ENCODE results near the gene FOXP4. TPM values are rescaled to one million over a fixed set of nuclear protein-coding genes. Genes with fewer than 3 reads are reported as not detected.

FOXP4 gene
- total RNA-seq, 1 experiment from 2014 or later = 32.3 TPM

- no peaks in the 10 kb centered on the region for H3K9me2 ChIP-seq (ENCODE audit: insufficient read depth)
- no peak overlapping the region for H3K4me2 ChIP-seq (ENCODE audit: low read length)
- ChIA-PET CTCF (no interaction called here), POLR2A (no interaction called here), RAD21 (ENCODE audit: low non-redundant PET in 1 of 2, low total read pairs in 2 of 2, uncharacterized antibody in 2 of 2, unreplicated experiment in 2 of 2) (no interaction called here)
- H3K27ac ChIP-seq (ENCODE audit: low read depth, low read length) = no peak overlapping the region
- no peak overlapping the region for H3K9ac ChIP-seq (ENCODE audit: low read length)
- BruUV-seq (replicated peaks) = TSS peak; percentile 45
- H3K27me3 ChIP-seq (ENCODE audit: insufficient read depth, low read length) = no peaks in the 10 kb centered on the region
- no peaks in the 10 kb centered on the region for H4K20me1 ChIP-seq (ENCODE audit: insufficient read depth)
- TF ChIP-seq CEBPB (IDR thresholded peaks at IDR 0.05; ENCODE audit: low read depth) = no peak
- no peak for TF ChIP-seq ZBTB33 (IDR thresholded peaks at IDR 0.05; ENCODE audit: extremely low read depth, insufficient replicate concordance, low read length)
- TF ChIP-seq RAD21 (IDR thresholded peaks at IDR 0.05; ENCODE audit: low read depth) = no peak
- TF ChIP-seq SRF (IDR thresholded peaks at IDR 0.05; ENCODE audit: low read depth) = no peak
- TF ChIP-seq EZH2phosphoT487 (IDR thresholded peaks at IDR 0.05; ENCODE audit: borderline replicate concordance) = no peak
- TF ChIP-seq ZNF274 (IDR thresholded peaks at IDR 0.05; ENCODE audit: low read depth, low read length) = no peak
- TF ChIP-seq JUND (IDR thresholded peaks at IDR 0.05) = no peak
- no peak for TF ChIP-seq REST (IDR thresholded peaks at IDR 0.05; ENCODE audit: low read depth)
- no peak for TF ChIP-seq FOSL1 (IDR thresholded peaks at IDR 0.05; ENCODE audit: low read depth)
- no peak for TF ChIP-seq POLR2AphosphoS5 (IDR thresholded peaks at IDR 0.05; ENCODE audit: low read depth, low read length)
- no peak for TF ChIP-seq ZFX (IDR thresholded peaks at IDR 0.05)
- no peak for TF ChIP-seq EZH2 (IDR thresholded peaks at IDR 0.05)
- no peak for TF ChIP-seq EGR1 (IDR thresholded peaks at IDR 0.05; ENCODE audit: low read depth)
- no peak for TF ChIP-seq TCF7L2 (IDR thresholded peaks at IDR 0.05; ENCODE audit: borderline replicate concordance, extremely low read depth, insufficient read depth, insufficient read length)
- no peak for TF ChIP-seq CBX3 (IDR thresholded peaks at IDR 0.05; ENCODE audit: low read depth)
- TF ChIP-seq SP1 (IDR thresholded peaks at IDR 0.05; ENCODE audit: low read depth) = no peak
- TF ChIP-seq MAX (IDR thresholded peaks at IDR 0.05) = no peak
- TF ChIP-seq, protein P1, sequence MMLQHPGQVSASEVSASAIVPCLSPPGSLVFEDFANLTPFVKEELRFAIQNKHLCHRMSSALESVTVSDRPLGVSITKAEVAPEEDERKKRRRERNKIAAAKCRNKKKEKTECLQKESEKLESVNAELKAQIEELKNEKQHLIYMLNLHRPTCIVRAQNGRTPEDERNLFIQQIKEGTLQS (IDR thresholded peaks at IDR 0.05) = no peak
- no peak for TF ChIP-seq YY1 (IDR thresholded peaks at IDR 0.05; ENCODE audit: extremely low read depth, insufficient replicate concordance, low read depth, low read length)
- TF ChIP-seq SIN3A (IDR thresholded peaks at IDR 0.05; ENCODE audit: low read depth) = no peak
- DNase-seq (ENCODE audit: low read depth, low spot score) = no peak
- no peaks in the 10 kb centered on the region for H3K79me2 ChIP-seq (ENCODE audit: insufficient read depth, low read length)
- peaks cover 0 to under 1% of the 10 kb centered on the region in 2 experiments; a peak in 1 of 4 replicates for H3K36me3 ChIP-seq (ENCODE audit: control insufficient read depth in 1 of 2, insufficient read depth in 2 of 2, low read length in 2 of 2)
- peaks cover 3 to 12% of the 10 kb centered on the region in 2 experiments; a peak in 3 of 4 replicates for H3K4me1 ChIP-seq (ENCODE audit: control insufficient read depth in 1 of 2, insufficient read depth in 2 of 2, low read length in 2 of 2)
- intact Hi-C loops (cut with micrococcal nuclease) = loop anchor here (10.0 kb wide), 1 partner anchor 175 kb away; the partner anchor contains the start of gene FRS3
- no peak overlapping the region for H3K4me3 ChIP-seq (replicated peaks in 1 of 2; ENCODE audit: low read depth in 1 of 2, low read length in 2 of 2)
- H3K9me3 ChIP-seq (ENCODE audit: control insufficient read depth in 1 of 2, insufficient read depth in 1 of 2, low read depth in 1 of 2, low read length in 2 of 2) = no peaks in the 10 kb centered on the region
- H2AFZ ChIP-seq (ENCODE audit: low read depth, low read length, poor library complexity, severe bottlenecking) = no peak overlapping the region
- ATAC-seq = no peak
Observed at GRCh38 chr6:41599852-41600445, 53.8 kb downstream of the FOXP4 start.

Measured in HCT116 (cell line).